ENCODE data around the gene PLD2.
"Not testable (repeated sequence)": the region's sequence is repeated elsewhere in the genome, so short reads cannot be mapped to it uniquely, and the experiment has no call there.

Gene PLD2

DNA sequence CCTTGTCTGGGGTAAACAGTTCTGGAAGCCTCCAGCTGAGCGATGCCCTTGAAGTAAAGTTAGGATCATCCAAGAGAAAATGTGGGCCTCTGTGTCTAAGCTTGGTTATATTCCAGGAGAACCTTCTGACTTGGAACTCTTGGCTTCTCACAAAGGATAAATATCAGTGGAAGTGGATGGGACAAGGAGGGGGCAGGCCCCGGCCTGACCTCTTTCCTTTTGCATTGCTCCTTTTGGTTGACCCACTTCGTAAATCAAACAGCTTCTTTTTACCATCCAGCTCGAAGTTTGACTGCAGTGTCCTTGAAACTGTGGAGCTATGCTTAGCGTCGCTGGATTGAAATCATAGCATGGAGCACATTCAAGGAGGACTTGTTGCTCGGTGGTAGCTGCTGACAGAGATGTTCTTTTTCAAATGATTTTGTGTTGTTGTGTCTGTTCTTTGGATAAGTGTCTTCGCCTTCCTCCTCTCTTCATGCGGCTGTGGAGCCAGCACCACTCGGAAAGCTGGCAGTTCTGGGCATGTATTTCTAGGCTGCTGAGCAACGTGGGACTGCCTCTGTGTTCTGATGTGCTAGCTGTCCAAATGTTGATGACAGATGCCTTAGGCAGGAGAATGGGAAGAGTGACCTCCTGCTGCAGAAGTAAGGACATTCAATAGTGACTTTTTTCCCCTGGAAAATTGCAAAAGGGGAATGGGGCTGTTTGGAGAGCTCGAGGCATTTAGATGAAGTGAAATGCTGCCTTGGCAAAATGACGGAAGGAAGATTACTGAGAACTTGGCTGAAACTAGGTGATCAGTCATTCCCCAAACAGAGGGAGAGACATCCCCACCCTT lies 30.7 kb downstream of the PLD2 start:
- no peak for DNase-seq

DNA sequence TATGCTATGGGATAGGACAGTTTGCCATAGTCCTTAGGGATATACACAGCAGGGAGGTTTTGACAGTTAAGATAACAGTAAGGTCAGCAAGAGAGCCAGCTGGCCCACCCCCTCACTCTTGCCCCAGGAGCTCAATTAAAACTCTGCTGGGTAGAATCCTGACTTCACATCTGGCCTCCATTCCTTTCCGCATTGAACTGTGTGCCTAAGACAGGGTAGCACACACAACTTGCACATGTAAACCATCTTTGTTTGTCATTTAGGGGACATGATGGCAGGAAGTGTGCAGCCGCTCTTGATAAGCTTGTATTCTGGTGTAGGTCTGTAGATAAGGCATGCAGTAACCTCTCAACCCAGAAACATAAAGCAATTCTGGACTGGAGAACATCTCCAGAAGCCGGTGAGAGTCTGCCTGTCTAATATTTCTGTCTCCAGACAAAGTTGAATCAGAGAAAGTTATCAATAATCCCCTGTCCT lies 31.4 kb downstream of the PLD2 start:
- DNase-seq: no peak

DNA sequence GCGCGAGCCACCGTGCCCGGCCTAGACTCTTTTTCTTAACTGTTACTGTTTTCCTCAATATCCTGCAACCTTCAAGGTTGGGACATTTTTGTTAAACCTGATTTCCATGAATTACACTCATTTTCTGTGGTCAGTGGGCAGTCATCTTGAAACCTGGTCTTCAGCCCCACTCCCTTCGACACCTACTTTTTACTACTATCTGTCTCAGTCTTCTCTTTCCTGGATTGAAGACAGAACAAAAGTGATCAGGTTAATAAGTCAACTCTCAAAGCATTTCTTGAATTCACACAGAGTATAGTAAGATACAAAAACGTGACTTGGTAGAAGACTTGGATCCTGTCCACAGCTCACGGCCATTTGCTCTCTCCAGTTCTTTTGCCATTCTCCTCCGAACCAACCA lies 32.3 kb downstream of the PLD2 start:
- no peak for DNase-seq

DNA sequence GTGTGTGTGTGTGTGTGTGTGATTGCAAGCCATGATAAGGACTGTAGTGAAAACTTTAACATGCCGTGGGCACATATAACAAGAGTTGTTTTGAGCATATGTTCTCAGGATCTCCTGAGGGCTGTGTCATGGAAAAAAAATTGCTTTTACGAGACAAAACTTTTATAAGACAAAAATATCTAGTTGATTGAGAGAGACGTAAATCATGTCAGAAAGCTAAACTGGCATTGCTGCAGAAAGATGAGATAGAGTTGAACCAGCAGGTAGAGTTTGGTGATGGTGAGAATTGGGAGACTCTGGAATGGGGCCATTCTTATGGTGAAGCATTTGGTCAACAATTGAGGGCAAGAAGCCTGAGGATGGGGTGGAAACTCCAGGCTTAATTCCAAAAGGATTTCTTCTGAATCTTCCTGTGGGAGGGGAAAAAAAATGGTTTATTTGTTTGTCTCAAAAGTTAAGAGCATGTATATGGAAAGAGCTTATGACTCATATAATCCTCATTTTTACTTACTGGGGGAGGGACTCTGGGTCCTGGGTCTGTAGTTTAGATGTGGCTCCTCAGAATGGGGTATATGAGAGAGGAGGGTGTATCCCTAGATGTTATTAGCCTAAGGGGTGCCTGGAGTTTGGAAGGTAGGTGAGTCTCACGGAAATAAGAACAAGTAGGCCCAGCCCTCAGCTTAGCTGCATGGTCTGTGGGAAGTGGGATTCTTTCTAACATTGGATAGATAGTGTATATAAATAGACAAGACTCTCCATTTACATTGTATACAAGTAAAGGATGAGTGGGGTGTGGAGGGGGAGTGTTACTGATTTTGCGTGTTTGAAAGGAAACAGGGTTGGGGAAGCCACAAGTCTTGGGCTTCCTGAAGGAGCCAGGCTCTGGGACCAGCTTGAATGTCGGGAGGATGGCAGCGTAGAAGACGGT lies 33.3 kb downstream of the PLD2 start:
- DNase-seq: no peak

DNA sequence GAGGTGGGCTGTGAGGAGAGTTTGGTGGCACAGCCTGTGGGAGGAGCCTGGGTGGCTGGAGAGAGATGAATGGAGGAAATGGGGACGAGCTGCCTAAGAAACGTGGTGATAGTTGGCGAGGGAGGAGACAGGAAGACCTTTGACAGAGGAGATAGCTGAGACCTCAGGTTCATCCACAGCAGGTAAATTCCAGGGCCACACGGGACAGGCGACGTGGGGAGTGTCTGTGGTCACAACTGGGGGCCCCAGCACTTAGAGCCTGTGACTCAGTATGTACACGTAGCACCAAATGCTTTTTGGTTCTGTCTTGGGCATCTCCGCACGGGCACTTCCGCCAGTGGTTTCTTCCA lies 33.9 kb downstream of the PLD2 start:
- DNase-seq: no peak

DNA sequence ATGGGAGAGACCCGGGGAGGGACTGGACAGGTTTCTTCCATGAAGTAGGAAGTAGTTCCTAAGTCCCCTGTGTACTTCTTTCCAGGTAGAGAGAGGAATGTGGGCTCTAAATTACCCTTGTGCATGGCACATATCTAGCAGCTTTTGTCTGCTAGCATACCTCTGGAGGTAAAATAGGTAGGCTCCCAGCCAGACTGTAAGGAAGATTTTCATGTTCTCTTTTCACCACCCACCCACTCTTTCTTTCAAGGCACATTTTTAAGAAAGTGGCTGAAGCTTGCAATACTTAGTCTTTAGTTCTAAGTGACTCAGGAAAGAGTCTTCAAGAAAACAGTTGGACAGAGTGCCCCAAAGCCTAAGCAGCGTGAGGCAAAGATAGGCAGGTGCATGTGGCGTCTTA lies 35.4 kb downstream of the PLD2 start:
- DNase-seq: no peak

DNA sequence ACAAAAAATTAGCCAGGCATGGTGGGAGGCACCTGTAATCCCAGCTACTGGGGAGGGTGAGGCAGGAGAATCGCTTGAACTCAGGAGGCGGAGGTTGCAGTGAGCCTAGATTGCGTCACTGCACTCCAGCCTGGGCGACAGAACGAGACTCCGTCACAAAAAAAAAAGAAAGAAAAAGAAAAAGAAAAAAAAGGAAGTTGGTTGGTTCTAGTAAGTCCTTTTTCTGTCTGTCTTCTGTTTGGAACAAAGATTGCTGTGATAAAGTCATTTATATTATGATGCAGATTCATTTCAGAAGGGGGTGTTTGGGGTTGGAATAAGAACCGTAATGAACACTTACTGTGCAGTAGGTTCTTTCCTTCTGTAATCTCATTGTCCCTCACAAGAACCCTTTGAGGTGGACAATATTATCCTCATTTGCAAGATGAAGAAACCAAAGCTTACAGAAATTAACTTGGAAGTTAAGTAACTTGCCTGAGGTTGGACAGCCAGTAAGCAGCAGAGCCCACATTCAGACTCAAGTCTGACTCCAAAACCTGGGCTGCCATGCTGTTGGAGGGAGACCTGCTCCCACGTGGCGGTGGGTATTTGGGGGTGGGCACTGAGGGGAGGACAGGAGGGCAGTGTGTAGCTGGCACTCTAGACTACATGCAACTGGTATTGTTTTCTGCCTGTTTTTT lies 36.5 kb downstream of the PLD2 start:
- DNase-seq: no peak

DNA sequence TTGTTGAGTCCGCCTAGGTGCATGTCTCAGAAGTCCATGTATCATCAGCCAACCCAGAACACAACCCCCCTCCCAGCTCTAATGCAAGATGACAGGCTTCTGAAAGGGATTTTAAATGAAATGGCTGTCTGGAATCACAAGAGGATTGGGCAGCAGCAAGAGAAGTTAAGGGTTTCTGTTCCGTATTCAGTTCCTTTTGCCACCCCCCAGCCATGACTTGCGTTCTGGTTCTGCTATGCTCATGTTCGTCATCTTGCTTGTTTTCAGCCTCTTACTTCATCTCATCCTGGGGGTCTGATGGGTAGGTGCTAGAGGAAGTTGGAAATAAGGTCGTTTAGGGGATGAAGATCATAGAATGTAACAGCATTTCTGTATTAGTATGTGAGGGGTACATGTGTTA lies 38.2 kb downstream of the PLD2 start:
- no peak for DNase-seq

DNA sequence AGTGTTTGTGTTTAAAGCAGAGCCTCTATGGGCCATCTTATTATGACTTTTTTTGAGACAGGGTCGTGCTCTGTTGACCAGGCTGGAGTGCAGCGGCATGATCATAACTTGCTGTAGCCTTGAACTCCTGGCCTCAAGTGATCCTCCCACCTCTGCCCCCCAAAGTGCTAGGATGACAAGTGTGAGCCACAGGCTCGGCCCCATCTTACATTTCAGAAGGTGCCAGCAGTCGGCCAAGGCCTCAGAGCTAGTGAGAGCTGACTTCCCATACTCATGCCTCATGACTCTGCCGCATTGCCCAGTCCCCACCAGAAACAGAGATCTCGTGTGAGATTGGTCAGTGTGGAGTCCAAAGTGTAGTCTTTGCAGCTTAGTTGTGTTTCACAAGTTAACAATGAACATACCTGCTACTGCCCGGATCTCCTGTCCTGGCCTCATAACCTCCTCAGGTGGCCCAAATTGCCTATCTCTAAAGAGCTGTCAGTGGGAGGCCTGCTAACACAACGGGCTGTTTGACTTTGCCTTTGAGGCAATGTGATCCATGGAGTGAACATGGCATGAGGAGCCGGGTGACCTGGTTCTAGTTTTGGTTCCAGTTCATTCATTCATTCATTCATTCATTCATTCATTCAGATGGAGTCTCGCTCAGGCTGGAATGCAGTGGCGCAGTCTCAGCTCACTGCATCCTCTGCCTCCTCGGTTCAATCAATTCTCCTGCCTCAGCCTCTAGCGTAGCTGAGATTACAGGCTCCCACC lies 39.9 kb downstream of the PLD2 start:
- DNase-seq: no peak

DNA sequence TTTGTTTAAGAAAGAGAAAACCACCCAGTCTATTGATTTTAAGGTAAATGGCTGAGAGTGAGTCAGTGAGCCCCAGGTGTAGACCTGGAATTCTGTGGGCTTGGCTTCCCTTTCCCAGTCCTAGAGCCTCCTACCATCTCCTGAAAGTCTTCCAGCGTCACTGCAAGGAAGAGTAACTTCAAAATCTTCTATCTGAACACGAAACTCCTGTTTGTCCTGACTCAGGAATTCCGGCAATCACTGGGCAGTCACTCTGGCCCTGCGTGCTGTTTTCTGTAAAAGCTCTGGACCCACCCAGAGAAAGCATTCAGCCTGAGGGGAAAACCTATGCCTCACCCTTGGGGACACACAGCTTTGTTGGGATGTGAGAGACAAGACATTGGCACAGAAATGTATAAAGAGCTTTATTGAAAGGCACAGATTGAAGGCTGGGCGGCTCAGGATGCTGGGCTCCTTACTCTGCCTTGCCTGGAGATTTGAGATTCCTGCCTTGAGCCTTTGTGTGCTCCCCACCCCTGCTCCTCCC lies 42.1 kb downstream of the PLD2 start:
- no peak for DNase-seq

DNA sequence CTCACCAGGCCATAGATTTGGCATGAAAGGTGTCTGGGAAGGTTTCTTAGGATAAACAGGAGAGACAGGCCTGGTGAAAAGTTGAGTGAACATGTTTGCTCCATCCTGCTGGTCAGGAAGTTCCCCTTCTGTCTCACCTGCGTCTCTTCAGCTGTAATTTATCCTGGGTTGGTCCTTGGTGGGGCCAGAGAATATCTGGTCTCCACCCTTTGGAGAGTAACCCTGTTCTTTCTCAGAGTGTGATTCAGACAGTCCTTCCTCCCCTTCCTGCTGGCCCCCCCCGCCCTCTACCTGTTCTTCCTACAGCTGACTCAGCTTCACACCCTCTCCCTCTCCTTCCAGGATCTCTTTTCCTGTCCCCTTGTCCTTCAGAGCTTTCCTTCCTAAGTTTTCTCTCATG lies 43.3 kb downstream of the PLD2 start:
- no peak for DNase-seq

DNA sequence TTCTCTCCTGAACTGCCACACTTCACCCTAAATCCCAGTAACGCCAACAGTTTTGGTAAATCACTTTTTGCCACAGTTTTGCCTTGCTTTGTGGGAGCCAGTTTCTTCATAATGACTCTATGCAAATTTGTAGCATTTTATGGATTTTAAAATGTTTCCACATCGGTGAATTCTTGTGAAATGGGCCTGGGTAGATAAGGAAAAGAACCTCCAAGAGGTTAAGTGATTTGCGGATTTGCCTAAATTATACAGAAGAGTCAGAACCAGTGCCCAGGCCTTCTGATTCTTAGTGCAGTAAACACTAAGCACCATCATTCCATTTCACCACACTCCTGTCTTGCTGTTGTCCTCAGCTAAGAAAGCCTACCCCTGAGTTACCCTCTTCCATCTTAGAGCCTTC lies 44.1 kb downstream of the PLD2 start:
- DNase-seq: no peak

DNA sequence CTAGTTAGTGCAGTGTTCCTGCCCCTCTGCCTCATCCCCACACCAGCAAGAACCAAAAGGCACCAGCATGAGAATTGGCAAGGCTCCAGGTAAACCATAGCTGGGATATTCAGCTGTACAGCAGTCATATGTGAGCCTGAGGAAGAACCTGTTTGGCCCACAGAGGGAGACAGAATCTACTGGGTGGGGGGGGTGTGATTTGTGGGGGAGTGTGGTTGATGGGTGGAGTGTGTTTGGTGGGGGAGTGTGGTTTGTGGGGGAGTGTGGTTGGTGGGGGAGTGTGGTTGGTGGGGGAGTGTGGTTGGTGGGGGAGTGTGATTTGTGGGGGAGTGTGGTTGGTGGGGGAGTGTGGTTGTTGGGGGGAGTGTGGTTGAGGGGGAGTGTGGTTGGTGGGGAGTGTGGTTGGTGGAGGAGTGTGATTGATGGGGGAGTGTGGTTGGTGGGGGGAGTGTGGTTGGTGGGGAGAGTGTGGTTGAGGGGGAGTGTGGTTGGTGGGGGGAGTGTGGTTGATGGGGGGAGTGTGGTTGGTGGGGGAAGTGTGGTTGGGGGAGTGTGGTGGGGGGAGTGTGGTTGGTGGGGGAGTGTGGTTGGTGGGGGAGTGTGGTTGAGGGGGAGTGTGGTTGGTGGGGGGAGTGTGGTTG lies 45.7 kb downstream of the PLD2 start:
- no peak for DNase-seq

DNA sequence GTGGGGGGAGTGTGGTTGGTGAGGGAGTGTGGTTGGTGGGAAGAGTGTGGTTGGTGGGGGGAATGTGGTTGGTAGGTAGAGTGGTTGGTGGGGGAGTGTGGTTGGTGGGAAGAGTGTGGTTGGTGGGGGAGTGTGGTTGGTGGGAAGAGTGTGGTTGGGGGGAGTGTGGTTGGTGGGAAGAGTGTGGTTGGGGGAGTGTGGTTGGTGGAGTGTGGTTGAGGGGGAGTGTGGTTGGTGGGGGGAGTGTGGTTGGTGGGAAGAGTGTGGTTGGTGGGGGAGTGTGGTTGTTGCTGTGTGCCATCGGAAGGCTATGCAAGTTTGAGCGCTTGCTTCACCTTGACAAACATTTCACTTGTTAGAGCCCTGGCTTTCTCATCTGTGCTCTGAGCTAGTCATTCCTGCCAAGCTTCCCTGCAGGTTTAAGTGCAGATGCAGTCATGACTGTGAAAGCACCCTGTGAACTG lies 46.3 kb downstream of the PLD2 start:
- DNase-seq: no peak

DNA sequence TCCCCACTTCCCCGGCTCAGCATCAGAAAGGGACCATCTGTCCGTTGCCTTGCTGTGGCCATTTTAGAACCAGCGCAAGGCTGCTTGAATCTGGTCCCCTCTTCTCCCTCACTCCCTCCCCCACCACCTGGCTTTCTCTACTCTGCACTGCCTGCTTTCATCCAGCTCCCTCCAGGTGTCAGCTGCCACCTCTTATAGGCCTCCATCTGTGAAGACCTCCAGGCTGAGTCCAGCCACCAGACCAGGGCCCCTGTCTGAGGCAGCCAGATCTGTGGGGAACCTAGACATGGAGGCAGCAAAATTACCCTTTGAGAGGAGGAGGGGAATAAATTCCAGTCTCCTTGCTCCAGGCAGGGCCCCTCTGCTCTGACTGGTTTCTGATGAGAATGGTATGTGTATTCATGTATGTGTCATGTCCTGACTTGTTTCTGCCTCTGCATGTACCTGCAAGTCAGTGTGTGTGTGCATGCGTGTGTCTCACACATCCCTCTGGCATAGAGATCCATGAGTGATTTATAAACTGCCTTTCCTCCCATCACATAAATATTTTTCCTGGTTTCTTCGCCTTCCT lies 47.2 kb downstream of the PLD2 start:
- no peak for DNase-seq

DNA sequence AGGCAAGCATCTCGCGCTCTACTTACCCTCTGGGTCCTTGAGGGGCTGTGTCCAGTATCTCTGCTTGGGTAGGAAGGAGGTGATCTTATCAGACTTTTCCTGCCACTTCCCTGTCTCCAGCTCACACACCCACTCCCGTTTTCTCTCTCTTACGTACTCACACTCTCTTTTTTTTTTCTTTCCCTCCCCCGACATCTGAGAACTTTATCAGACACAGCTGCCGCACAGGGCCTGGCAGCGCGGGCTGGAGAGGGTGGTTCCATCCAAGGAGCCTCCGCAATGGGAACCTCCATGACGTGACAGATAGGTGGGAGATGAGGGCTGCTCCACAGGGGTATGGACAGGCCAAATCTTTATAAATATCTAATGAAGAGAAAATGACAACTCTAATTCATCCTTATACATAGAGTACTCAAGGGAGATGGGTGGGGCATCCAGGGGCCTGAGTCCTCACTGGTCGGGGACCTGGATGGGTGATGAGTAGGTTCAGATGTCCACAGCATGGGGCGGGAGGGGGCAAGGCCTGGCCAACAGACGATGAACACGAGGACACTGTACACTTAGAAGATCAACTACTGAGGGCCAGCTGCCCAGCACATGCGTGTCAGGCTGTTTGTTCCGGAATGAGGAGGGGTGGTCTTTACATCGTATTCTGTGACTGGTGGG lies 49.5 kb downstream of the PLD2 start:
- DNase-seq: no peak

DNA sequence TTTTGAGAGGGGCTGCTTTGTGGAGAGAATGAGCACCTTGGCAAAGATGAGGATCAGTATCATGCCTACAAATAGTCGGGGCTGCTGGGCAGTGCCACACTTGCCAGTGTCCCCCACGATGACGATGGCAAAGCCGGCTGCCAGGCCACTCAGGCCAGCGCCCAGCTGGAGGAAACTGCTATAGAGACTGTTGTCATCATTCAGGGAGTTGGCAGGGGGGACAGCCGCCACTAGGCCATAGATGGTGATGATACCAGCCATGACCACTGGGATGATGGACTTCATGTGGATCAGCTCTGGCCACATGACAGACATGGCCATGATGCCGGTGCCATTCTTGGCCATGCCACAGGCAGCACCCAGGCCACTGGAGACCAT lies 50.0 kb downstream of the PLD2 start:
- DNase-seq: no peak

DNA sequence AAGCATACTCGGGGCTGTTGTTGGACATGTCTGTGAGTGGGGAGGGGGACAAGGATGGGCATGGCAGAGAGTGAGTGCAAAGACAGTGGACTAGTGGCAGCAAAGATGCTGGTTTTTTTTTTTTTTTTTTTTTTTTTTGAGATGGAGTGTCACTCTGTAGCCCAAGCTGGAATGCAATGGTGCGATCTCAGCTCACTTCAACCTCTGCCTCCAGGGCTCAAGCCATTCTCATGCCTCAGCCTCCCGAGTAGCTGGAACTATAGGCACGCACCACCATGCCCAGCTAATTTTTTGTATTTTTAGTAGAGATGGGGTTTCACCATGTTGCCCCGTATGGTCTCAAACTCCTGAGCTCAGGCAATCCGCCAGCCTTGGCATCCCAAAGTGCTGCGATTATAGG lies 50.4 kb downstream of the PLD2 start:
- DNase-seq: not testable (repeated sequence)

DNA sequence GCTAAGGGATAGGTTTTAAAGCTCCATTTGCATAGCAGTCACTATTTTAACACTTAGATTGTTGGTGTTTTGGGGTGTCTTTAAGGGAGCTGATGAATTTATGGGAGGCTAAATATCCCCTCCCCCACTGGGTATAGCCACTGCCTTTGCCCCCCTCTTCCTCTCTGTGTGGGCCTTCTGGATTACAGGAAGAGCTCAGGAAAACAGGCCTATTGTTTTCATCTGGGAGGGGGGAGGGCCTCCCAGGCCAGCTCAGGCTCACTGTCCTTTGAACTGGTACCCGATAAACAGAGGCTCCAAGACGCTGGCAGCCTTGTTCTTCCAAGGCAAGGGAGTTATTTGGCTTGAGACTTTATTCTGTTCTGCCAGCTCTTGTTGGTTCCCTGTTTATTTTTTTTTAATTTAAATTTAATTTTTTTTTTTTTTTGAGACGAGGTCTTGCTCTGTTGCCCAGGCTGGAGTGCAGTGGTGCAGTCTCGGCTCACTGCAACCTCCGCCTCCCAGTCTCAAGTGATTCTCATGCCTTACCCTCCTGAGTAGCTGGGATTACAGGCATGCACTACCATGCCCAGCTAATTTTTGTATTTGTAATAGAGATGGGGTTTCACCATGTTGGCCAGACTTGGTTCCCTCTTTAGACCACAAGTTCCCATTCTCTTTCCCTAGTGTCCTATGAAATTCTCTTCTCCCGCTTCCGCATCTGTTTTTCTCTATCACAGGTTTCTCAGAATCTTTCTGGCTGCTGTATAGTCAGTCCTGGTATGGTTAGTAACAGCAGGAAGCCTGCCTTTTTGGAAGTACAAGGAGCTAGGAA lies 51.3 kb downstream of the PLD2 start:
- DNase-seq: no peak

DNA sequence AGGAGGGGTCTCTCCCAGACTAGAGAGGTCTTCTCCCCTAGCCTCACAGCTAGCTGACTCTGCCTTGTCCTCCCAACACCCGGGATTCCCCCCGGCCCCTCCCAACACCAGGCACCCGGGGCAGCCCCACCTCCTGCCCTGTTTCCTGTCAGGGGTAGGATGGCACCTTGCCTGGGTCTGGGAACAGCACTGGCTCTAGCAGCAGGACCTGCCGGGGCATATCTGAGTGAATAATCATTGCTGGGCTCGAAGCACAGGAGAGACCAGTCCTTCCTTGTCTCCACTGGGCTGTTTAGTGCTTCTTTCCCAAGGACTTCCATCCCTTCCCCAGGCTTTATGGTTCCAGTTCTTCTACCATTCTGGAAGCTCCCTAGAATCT lies 51.9 kb downstream of the PLD2 start:
- DNase-seq: no peak
